Measurements from ENCODE around the gene KCNH1.
"Not testable (repeated sequence)": the region's sequence is repeated elsewhere in the genome, so short reads cannot be mapped to it uniquely, and the experiment has no call there.

KCNH1 gene

DNA sequence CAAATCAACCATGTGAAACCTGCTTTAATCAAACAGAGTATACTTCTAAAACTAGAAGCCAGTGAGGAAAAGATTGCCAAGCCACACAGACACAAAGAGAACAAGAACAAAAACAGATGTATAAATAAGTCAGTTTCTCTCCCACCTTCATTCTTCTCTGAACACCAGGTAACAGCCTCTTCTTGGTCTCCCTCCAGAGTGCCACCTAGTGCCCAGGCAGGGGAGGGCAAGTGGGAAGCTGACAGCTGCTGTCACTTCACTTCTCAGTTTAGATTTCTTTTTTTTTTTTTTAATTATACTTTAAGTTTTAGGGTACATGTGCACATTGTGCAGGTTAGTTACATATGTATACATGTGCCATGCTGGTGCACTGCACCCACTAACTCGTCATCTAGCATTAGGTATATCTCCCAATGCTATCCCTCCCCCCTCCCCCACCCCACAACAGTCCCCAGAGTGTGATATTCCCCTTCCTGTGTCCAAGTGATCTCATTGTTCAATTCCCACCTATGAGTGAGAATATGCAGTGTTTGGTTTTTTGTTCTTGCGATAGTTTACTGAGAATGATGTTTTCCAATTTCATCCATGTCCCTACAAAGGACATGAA lies 183.9 kb downstream of the KCNH1 start:
- peak; percentile 70 for TF ChIP-seq CTCF (conservative IDR thresholded peaks at IDR 0.05; ENCODE audit: low read depth, low read length)
- H4K20me1 ChIP-seq (ENCODE audit: insufficient read depth); H3K4me1 ChIP-seq (ENCODE audit: low read depth, poor library complexity, severe bottlenecking); H3K9ac ChIP-seq; H3K27me3 ChIP-seq (ENCODE audit: insufficient read depth, low read depth); H3K4me3 ChIP-seq (IDR thresholded peaks at IDR 0.05; ENCODE audit: insufficient read depth, low read depth, low read length); H3K27ac ChIP-seq; H2AFZ ChIP-seq (ENCODE audit: low read depth); H3K4me2 ChIP-seq; H3K36me3 ChIP-seq (ENCODE audit: insufficient read depth); H3K79me2 ChIP-seq (ENCODE audit: insufficient read depth, low read depth): not testable (repeated sequence)

DNA sequence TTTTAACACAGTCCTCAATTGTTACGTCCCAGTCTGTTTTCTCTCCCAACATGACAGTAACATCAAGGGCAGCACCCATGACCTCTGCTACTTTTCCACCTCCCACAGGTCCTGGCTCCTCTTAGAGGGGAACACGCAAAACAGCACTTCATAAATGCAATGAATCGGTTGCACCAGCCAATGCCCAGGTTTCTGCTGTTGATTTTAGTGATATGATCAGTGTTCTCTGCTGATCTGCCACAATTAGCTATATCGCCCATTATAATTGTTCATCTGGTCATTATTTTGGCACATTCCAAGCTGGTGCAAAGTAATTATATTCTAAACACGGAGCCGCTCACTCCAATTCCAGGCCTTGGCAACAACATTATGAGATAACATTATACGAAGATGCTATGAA lies 184.5 kb downstream of the KCNH1 start:
- Histone ChIP-seq H2AFZ (ENCODE audit: low read depth) (no peak overlapping the region), H3K4me3 (IDR thresholded peaks at IDR 0.05; ENCODE audit: insufficient read depth, low read depth, low read length) (no peak overlapping the region), H3K4me1 (ENCODE audit: low read depth, poor library complexity, severe bottlenecking) (no peaks in the 10 kb centered on the region), H4K20me1 (ENCODE audit: insufficient read depth) (no peaks in the 10 kb centered on the region), H3K36me3 (ENCODE audit: insufficient read depth) (no peaks in the 10 kb centered on the region), H3K4me2 (no peak overlapping the region), H3K9ac (no peak overlapping the region), H3K79me2 (ENCODE audit: insufficient read depth, low read depth) (no peaks in the 10 kb centered on the region), H3K27ac (no peak overlapping the region), H3K27me3 (ENCODE audit: insufficient read depth, low read depth) (no peaks in the 10 kb centered on the region)
- TF ChIP-seq CTCF (conservative IDR thresholded peaks at IDR 0.05; ENCODE audit: low read depth, low read length): no peak

GRCh38 chr1:210949039-210949438 lies 184.9 kb downstream of the KCNH1 start:
- H3K4me2 ChIP-seq: no peak overlapping the region
- no peak overlapping the region for H3K27ac ChIP-seq

GRCh38 chr1:210944252-210944651 lies 189.7 kb downstream of the KCNH1 start:
- Histone ChIP-seq H4K20me1 (ENCODE audit: insufficient read depth) (no peaks in the 10 kb centered on the region), H3K36me3 (ENCODE audit: insufficient read depth) (no peaks in the 10 kb centered on the region), H3K79me2 (ENCODE audit: insufficient read depth, low read depth) (no peaks in the 10 kb centered on the region), H2AFZ (ENCODE audit: low read depth) (no peak overlapping the region), H3K4me3 (IDR thresholded peaks at IDR 0.05; ENCODE audit: insufficient read depth, low read depth, low read length) (no peak overlapping the region), H3K4me2 (no peak overlapping the region), H3K27ac (no peak overlapping the region), H3K4me1 (ENCODE audit: low read depth, poor library complexity, severe bottlenecking) (no peaks in the 10 kb centered on the region), H3K27me3 (ENCODE audit: insufficient read depth, low read depth) (no peaks in the 10 kb centered on the region), H3K9ac (no peak overlapping the region)
- no peak for TF ChIP-seq CTCF (conservative IDR thresholded peaks at IDR 0.05; ENCODE audit: low read depth, low read length)

More at GRCh38 chr1:210949039-210949438, 184.9 kb downstream of the KCNH1 start:
- Histone ChIP-seq H3K4me1 (ENCODE audit: low read depth, poor library complexity, severe bottlenecking) (no peaks in the 10 kb centered on the region), H3K79me2 (ENCODE audit: insufficient read depth, low read depth) (no peaks in the 10 kb centered on the region), H2AFZ (ENCODE audit: low read depth) (no peak overlapping the region), H3K4me3 (IDR thresholded peaks at IDR 0.05; ENCODE audit: insufficient read depth, low read depth, low read length) (no peak overlapping the region), H4K20me1 (ENCODE audit: insufficient read depth) (no peaks in the 10 kb centered on the region), H3K27me3 (ENCODE audit: insufficient read depth, low read depth) (no peaks in the 10 kb centered on the region), H3K9ac (no peak overlapping the region), H3K36me3 (ENCODE audit: insufficient read depth) (no peaks in the 10 kb centered on the region)
- TF ChIP-seq CTCF (conservative IDR thresholded peaks at IDR 0.05; ENCODE audit: low read depth, low read length): no peak
